Measurements from ENCODE around the gene CIROP. TPM values are rescaled to one million over a fixed set of nuclear protein-coding genes. Genes with fewer than 3 reads are reported as not detected.

Gene CIROP
- total and polyA plus RNA-seq, 8 donors, result 0.06 to 0.08 TPM; not detected in 6

GRCh38 chr14:23137813-23138535 lies 33.2 kb upstream of the CIROP start:
- intact Hi-C loops (cut with DNase I), result no loop called here
- Histone ChIP-seq H3K27me3 (no peaks in the 10 kb centered on the region), H3K9me3 (no peaks in the 10 kb centered on the region), H3K27ac (no peak overlapping the region), H3K36me3 (peaks cover 0 to 20% of the 10 kb centered on the region in 2 donors), H3K4me1 (peaks cover 0 to 10% of the 10 kb centered on the region in 2 donors), H3K4me3 (no peak overlapping the region)
- no peak for TF ChIP-seq CTCF (IDR thresholded peaks at IDR 0.05)
- ATAC-seq, result no peak
- DNase-seq, result no peak

GRCh38 chr14:23137192-23137812 lies 32.5 kb upstream of the CIROP start:
- ATAC-seq, result peak; percentile 55
- Histone ChIP-seq H3K27ac (no peak overlapping the region), H3K4me3 (no peak overlapping the region), H3K27me3 (no peaks in the 10 kb centered on the region), H3K36me3 (peaks cover 0 to 24% of the 10 kb centered on the region in 2 donors), H3K4me1 (peaks cover 0 to 7% of the 10 kb centered on the region in 2 donors), H3K9me3 (no peaks in the 10 kb centered on the region)
- DNase-seq, result no peak
- TF ChIP-seq CTCF (IDR thresholded peaks at IDR 0.05), result no peak
- intact Hi-C loops (cut with DNase I), result no loop called here

GRCh38 chr14:23136566-23137133 lies 31.9 kb upstream of the CIROP start:
- Histone ChIP-seq H3K27ac (no peak overlapping the region), H3K9me3 (no peaks in the 10 kb centered on the region), H3K4me1 (peaks cover 0 to under 1% of the 10 kb centered on the region in 2 donors), H3K27me3 (no peaks in the 10 kb centered on the region), H3K36me3 (peaks cover 0 to 27% of the 10 kb centered on the region in 2 donors), H3K4me3 (no peak overlapping the region)
- ATAC-seq (no peak), DNase-seq (no peak)
- intact Hi-C loops (cut with DNase I), result no loop called here
- TF ChIP-seq CTCF (IDR thresholded peaks at IDR 0.05), result no peak

- no peak for TF ChIP-seq CTCF (IDR thresholded peaks at IDR 0.05)
- Histone ChIP-seq H3K27ac (no peak overlapping the region), H3K4me1 (peaks cover 0 to 10% of the 10 kb centered on the region in 2 donors), H3K36me3 (peaks cover 0 to 19% of the 10 kb centered on the region in 2 donors), H3K4me3 (no peak overlapping the region), H3K9me3 (no peaks in the 10 kb centered on the region), H3K27me3 (no peaks in the 10 kb centered on the region)
- intact Hi-C loops (cut with DNase I), result no loop called here
- ATAC-seq (no peak), DNase-seq (no peak)
Observed at GRCh38 chr14:23132970-23133369, 28.2 kb upstream of the CIROP start.

GRCh38 chr14:23131482-23131881 lies 26.7 kb upstream of the CIROP start:
- Histone ChIP-seq H3K4me1 (peaks cover 0 to 10% of the 10 kb centered on the region in 2 donors), H3K27ac (no peak overlapping the region), H3K9me3 (no peaks in the 10 kb centered on the region), H3K27me3 (no peaks in the 10 kb centered on the region), H3K4me3 (no peak overlapping the region), H3K36me3 (peaks cover 0 to 27% of the 10 kb centered on the region in 2 donors)
- no peak for TF ChIP-seq CTCF (IDR thresholded peaks at IDR 0.05)
- no peak for DNase-seq
- ATAC-seq, result no peak
- intact Hi-C loops (cut with DNase I), result no loop called here
